Activated CD8-positive, alpha-beta memory T cell treated with anti-CD3 and anti-CD28 coated beads, Interleukin-2, amount 50 U/mL, for 1 hour (primary cell): ENCODE measurements around the gene TMEM150B.

ENCODE experiments used
- DNase-seq: peaks from one replicate; pipeline ENCODE4 v3.0.0-alpha.2; 2020; ENCODE audit errors: extremely low read depth

TMEM150B gene

GRCh38 chr19:55278391-55279135, 46.6 kb downstream of the TMEM150B start:
- DNase-seq: no peak

- DNase-seq: no peak
Observed at GRCh38 chr19:55277494-55277893, 47.6 kb downstream of the TMEM150B start.

- no peak for DNase-seq
Observed at GRCh38 chr19:55276720-55277430, 48.3 kb downstream of the TMEM150B start.

GRCh38 chr19:55275851-55276719, 49.1 kb downstream of the TMEM150B start:
- no peak for DNase-seq

- no peak for DNase-seq
Observed at GRCh38 chr19:55273978-55274707, 51.0 kb downstream of the TMEM150B start.

- DNase-seq: no peak
Observed at GRCh38 chr19:55272142-55272541, 53.0 kb downstream of the TMEM150B start.

- DNase-seq: no peak
Observed at GRCh38 chr19:55270172-55270942, 54.8 kb downstream of the TMEM150B start.

GRCh38 chr19:55269299-55269698, 55.8 kb downstream of the TMEM150B start:
- no peak for DNase-seq

- DNase-seq: no peak
Observed at GRCh38 chr19:55266840-55267239, 58.3 kb downstream of the TMEM150B start.

GRCh38 chr19:55266404-55266803, 58.7 kb downstream of the TMEM150B start:
- no peak for DNase-seq

GRCh38 chr19:55265723-55266386, 59.3 kb downstream of the TMEM150B start:
- no peak for DNase-seq

- no peak for DNase-seq
Observed at GRCh38 chr19:55265173-55265572, 60.0 kb downstream of the TMEM150B start.

- no peak for DNase-seq
Observed at GRCh38 chr19:55264531-55264930, 60.6 kb downstream of the TMEM150B start.
